GM12878 (cell line): ENCODE measurements around the gene AHNAK.

Experiments used
- MEF2A ChIP-seq: IDR thresholded peaks from 2 replicates; pipeline ENCODE4 v1.6.1; 2011; ENCODE audit warnings: low read depth, mild to moderate bottlenecking, low read length, moderate library complexity; ENCODE audit not compliant: insufficient read depth
- RELA ChIP-seq: fragments of 450-650 bp; IDR thresholded peaks from 2 replicates; pipeline ENCODE4 v1.8.0; 2014; ENCODE audit warnings: borderline replicate concordance; ENCODE audit not compliant: partially characterized antibody
- TARDBP ChIP-seq: IDR thresholded peaks from 2 replicates; pipeline ENCODE4 v1.6.1; 2016; ENCODE audit warnings: borderline replicate concordance
- YY1 ChIP-seq: IDR thresholded peaks from 2 replicates; pipeline ENCODE4 v1.6.1; 2011; ENCODE audit warnings: low read depth, mild to moderate bottlenecking, low read length

DNA sequence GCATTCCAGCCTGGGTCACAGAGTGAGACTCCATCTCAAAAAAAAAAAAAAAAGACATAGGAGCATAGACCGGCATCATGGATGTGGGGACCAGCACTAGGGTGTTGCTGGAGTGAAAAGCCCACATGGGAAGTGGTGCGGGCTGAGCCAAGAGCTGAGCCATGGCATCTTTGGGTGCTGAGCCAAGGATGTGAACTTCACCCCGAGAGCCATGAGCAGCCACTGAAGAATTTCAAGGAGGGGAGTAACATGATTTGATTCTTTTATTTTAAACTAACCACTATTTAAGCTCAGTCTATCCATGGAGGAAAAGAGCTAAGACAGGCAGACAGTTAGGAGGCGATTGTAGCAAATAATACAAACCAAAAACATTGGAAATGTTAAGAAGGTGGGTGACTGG, 57.4 kb downstream of the AHNAK start:
- TF ChIP-seq TARDBP (no peak), YY1 (no peak), RELA (no peak), MEF2A (no peak)
